ENCODE results near the gene FKBP8. TPM values are rescaled to one million over a fixed set of nuclear protein-coding genes. Genes with fewer than 3 reads are reported as not detected.

Gene FKBP8
- polyA plus RNA-seq, 1 donor = 134 TPM

- DNase-seq = no peak
These were observed 41.1 kb downstream of the FKBP8 start for GRCh38 chr19:18502246-18502637.

DNA sequence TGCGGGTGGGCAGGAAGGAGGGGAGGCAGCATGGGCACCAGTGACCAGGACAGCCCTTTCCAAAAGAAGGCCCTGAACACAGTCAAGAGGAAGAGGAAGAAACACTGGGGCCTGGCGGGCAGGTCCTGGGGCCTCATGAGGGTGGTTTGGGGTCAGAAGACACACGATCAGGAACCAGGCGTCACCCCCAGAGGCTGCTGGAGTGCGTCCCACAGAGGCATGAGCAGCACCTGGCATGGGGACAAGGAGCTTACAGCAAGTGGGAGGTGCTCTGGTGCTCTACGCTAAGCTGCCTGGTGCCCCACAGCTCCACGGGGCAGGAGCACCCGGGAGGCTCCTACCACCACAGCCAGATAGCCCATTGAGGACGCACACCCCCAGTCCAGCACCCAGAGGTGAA lies 41.5 kb downstream of the FKBP8 start:
- DNase-seq = no peak

DNA sequence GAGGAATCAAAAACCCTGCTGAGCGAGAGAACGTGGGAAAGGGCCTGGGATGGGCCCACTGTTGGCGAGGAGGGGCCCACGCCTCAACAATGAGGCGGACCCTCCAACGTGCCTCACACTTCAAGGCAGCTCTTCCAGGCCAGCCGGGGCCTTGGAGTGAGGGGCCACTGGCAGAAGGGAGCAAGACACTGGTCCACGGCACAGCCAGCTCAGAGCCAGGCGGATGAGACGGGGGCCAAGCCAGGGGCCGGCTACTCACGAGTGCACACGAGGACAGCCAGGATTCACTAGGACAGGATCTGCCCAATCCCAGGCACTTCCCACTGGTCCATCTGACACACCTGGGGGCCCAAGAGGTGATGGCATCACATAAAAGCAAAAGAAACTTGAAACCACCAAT lies 42.0 kb downstream of the FKBP8 start:
- DNase-seq = no peak

- DNase-seq = no peak
These were observed 42.6 kb downstream of the FKBP8 start for GRCh38 chr19:18500799-18501198.

GRCh38 chr19:18500376-18500775 lies 43.0 kb downstream of the FKBP8 start:
- DNase-seq = no peak

DNA sequence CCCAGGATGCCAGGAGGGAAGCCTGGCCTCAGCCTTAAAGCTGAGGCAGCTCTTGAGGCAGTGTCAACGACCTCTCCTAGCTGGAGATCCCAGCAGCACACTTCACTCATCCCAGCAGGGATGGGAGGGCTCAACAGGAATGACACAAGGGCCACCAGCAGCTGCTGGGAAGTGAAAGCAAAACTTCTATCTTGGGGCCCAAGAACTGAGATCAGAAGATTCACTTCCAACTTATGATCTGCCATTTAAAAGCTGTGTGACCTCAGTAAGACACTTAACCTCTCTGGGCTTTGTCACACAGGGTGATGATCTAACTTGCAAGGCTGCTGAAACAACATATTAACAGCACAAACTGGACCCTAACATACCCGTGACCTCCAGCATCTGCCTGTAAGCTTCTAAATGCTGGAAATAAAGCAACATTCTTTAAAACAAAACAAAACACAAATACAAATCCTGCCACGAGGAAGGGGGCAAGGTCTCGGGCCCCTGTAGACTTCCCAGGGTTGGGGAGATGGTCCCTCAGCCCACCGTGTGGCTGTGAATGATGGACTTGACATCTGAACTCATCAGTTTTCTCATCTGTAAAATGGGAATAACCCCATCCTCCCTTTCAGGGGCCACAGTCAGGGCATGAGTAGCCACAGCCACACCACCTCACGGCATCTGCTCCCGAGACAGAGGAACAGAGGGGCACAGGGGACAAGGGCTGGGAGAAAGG lies 44.2 kb downstream of the FKBP8 start:
- DNase-seq = no peak

DNA sequence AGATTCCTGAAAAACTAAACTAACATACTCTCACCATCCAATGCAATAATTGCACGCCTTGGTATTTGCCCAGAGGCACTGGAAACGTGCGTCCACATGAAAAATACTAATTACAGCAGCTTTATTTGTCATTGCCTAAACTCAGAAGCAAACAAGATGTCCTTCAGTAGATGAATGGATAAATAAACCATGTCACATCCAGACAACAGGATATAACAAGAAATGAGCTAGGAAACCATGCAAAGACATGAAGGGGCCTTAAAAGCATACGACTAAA lies 46.5 kb downstream of the FKBP8 start:
- DNase-seq = no peak

DNA sequence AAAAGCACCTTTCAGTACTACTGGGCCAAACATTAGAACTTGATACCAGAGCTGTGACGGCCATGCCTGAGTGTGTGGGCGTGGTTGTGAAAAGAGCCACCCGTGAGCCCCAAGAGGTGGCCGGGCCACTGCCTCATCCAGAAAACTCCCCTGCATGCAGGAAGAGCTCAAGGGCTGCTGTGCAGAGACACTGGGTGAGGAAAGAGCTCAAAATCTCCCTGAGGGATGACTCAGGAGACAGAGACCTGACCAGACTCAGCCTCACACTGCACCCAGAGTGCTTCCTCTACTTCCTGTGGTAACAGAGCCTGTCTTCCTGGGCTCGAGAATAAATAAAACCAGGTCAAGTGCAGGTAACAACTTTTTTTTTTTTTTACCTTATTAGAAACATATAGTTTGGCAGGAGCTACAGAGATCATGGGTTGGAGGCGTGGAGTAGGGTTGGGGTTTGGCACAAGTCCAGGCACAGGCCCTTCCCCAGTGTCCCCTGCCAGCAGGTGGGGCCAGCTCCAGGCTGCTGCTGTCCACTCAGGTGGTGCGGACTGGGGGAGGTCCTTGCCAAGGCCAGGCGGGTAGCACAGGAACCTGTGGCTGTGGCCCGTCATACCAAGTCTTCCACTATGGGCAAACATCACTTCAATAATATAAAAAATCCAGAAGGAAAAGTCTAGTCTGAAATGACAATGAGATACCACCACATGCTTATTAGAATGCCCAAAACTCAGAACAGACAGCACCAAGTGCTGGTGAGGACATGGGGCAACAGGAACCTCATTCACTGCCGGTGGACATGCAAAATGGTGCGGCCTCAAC lies 47.0 kb downstream of the FKBP8 start:
- DNase-seq = no peak

DNA sequence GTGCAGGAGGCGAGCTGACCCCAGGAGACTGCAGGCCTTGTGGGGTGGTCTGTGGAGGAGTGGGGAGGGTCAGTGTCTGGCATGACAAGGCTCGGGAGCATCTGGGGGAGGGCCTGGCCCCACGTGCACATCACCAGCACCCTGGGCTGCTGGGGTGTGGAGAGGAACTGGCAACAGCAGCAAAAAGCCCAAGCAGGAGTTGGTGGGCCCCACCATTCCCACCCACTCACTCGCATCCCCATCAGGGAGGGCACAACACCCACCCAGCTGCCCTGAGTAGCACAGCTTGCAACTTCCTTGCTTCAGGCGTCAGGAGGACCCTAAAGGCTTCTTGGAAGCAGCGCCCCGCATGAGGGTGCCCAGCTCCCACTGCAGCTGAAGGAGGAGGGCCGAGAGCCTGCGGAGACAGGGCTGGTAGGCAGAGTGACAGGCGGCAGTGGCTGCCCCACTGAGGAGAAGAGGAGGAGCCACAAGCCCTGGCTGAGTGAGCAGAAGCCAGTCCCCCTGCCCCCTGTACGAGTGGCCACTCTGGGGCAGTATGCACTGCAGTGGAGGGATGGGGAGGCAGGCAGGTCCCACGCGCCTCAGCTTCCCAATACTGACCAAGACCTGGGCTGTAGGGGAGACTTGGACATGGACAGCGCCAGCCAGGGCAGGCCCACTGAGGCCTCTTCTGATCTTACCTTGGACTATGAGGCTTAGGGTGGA lies 48.0 kb downstream of the FKBP8 start:
- DNase-seq = no peak

DNA sequence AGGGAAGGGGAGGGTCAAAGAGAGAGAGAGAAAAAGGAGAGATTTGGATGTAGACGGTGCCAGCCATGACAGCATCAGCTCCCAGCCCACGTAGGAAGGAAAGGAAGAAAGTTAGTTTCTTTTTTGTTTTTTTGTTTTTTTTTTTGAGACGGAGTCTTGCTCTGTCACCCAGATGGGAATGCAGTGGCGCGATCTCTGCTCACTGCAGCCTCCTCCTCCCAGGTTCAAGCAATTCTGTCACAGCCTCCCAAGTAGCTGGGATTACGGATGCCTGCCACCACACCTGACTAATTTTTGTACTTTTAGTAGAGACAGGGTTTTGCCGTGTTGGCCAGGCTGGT lies 49.1 kb downstream of the FKBP8 start:
- no peak for DNase-seq

GRCh38 chr19:18493440-18494266 lies 49.7 kb downstream of the FKBP8 start:
- DNase-seq = no peak

DNA sequence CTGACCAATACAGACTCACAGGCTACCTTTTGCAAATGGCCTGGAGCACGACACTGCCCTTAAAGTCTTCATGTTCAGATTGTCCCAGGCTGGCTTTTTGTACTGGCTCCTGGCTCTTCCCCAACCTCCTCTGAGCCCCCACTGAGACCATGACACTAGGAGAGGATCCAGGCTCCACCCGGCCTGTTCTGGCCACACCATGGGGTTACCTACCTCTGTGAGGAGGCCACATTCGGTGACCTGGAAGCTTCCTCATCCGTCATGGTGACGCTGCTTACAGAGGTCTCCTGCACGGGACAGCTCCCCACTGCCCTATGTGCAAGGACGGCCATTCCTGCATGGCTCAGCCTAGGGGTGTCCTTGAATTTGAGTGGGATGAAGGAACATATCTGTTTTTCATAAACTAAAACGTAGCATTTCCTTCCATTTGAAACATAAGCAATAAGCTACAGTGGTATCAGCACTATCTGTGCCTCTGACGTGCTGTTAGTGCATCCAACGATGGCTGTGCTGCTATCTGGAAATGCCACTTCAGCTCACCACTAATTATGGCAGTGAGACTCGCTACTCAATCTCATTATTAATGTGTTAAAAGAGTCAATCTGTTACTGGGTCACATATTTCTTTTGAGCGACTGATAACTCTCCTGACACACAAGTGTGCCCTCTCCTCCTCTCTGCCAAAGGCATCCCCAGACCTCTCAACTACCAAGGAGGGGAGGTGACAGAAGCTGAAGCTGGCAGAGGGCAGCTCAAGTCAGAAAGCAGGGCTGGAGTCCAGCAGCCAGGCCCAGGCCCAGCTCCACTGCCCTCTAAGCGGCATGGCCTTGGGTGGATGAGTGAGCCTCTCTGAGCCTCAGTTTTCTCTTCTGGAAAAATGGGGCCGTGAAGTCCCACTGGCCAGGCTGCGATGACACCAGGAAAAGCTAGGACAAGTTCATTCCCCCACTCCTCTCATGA lies 51.1 kb downstream of the FKBP8 start:
- no peak for DNase-seq

GRCh38 chr19:18490728-18491127 lies 52.6 kb downstream of the FKBP8 start:
- no peak for DNase-seq

DNA sequence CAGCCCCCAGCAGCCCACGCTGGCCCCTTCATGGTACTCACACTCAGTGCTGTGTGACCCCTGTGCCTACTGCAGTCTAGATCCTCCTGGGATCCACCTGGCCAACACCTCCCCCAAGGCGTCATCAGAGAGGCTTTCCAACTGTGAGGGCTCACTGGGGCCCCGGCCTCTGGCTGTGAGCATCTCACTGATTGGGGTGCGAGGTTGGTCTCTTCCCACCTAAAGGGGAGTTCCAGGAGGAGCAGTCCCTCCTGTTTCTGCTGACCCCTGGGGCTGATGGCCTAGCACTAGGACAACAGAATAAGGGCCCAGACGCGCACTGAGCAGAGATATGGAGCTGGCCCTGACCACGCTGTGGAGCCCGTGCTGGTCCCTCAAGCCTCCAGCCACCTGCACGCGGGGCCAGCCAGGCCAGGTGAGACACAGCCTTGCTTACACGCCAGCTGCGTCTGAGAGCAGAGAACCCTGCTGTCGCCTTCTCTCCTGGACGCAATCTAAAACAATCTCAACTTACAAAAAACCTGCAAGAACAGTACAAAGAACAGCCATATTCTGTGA lies 53.7 kb downstream of the FKBP8 start:
- DNase-seq = no peak

GRCh38 chr19:18488838-18489626 lies 54.3 kb downstream of the FKBP8 start:
- no peak for DNase-seq

DNA sequence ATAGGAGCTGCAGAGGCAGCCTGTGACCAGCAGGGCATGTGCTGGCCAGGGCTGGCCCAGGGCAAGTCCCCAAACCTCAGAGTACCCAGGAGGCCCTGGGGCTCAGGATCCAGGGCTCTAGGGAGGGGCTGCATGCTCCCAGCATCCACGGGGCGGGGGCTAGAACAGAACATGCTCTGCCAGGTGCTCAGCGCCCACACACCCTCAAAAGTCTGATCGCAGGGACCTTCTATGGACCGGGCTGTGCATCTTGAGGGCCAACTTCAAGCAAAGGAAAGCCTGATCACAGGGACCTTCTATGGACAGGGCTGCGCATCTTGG lies 55.0 kb downstream of the FKBP8 start:
- DNase-seq = no peak

DNA sequence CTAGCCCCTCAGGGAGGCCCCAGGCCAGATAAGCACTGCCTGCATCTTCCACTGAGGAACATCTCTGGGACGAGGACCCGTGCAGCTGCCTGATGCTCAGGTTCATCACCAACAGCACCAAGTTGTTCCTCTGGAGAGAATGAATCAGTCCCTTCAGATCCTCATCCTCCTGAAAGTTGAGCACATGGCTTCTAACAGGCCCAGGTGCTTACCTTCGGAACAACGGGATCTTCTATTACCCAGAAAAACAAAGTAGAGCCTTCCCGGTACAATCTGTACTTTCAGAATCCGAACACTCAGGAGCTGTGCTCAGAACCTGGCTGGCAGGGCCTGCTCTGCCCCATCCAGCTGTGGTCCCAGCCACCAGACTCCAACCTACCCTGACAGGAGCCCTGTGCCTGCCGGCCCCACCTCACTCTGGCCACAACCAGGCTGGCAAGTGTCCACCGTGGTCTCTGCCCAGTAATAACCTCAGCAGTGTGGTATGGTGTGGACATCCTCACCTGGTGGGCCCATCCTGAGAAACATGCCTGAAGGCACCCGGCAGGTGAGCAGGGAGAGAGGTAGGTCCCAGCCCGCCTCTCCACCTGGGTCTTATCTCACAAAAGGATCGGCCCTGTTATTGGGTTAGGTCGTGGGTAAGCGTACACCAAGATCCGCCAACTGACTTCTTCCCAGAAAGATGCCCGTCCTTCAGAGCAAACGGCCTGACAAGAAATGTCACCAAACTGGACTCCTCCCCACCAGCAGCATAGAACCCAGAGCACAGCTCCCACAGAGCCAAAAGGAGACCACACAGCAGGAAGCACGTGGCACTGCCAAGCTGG lies 55.6 kb downstream of the FKBP8 start:
- DNase-seq = no peak

DNA sequence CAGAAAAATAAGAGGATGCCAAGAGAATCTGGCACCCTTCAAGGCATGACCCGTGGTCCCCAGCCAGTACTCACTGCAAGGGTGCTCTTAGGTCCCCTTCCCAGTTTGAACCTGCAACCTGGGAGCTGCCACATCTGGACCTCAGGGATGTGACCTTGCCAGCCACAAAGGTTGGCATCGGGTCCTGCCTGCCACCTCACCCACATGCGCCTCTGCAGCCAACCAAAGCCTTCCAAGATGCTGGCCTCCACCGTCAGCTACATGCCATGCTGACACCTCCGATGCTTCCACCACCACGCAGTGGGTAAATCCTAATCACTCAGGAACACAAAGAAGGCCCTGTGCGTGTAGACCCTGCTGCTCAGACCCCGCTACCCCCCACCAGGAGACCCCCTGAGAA lies 56.6 kb downstream of the FKBP8 start:
- DNase-seq = no peak

GRCh38 chr19:18484992-18485391 lies 58.4 kb downstream of the FKBP8 start:
- no peak for DNase-seq

Measured in hindlimb muscle (tissue), 1 donor.